NCI-H82 treated with DMSO at 0.1 percent for 48 hours (cell line): Measurements from ENCODE around the gene CA10.

Source experiments
- DNase-seq: peaks from one replicate; lab custom pipeline; 2025; ENCODE audit not compliant: unreplicated experiment; lab: John Stamatoyannopoulos, UW

CA10 gene

DNA sequence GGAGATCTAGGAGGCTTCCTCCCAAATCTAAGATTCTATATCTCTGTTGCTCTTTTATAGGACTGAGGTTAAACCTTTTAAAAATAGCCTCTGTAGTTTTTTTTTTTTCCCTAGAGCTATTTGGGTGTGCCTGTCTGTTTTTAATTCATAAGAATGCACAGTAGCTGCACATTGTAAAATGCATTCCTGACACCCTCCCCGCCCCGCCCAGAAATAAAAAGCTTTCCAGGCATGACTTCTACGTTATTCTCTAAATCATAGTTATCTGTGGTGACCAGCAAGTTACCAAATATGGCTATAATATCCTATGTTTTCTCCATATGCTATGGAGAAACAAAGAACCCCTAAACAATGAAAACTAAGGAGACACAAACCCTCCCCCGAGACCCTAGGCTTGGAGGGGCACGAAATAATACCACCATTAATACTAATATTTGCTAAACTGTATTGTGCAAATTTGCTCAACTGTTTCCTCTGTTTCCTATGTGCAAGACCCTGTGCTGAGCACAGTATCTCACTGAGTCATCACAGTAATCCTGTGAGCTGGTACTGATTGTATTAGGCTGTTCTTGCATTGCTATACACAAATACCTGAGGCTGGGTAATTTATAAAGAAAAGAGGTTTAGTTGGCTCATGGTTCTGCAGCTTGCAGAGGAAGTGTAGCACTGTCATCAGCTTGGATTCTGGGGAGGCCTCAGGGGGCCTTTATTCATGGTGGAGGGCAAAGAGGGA, 388.3 kb downstream of the CA10 start:
- DNase-seq, result no peak

DNA sequence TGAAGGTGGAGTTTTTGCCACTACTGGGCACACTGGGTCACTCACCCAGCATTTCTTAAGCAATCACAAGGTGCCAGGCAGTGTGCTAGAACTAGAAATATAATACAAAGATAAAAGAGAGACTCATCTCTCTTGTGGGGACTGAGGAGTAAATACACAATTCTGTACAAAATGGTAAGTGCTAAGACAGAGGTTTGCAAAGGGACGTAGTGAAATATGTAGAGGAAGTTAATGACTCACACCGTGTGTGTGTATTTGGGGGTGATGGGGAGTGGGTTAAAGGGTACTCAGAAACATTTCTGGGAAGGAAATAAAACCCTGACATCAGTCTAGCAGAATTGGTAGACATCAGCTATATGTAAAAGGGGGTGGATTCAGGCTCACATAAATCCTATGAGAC, 389.3 kb downstream of the CA10 start:
- DNase-seq, result no peak

DNA sequence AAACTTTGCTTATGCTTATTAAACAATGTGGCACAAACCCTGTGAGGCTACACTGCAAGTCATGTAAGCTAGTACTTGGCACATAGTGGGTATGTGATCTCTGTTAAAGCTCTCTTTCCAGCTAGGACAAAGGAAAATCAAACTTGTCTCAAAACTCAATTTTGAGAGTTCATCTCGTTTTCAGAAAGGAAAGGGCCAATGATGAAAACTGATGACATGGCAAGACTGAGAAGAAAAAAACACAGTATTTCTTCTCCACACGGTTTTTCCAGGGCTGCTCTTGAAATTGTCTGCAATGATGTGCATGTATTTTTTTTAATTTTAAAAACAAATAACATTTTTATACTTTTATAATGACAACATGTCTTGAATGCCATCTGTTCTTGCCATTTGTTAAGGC, 389.8 kb downstream of the CA10 start:
- no peak for DNase-seq

DNA sequence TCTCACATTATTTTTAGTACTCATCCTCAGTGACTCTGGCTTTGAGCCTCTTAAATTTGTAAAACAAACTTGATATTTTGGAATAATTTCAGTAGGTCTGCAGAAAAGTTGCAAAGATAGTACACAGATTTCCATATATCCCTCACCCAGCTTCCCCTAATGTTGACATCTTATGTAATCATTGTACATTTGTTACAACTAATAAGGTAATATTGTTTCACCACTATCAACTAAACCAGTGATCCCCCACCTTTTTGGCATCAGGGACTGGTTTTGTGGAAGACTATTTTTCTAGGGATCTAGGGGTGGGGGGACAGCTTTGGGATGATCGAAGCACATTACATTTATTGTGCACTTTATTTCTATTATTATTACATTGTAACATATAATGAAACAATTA, 391.2 kb downstream of the CA10 start:
- DNase-seq, result no peak

DNA sequence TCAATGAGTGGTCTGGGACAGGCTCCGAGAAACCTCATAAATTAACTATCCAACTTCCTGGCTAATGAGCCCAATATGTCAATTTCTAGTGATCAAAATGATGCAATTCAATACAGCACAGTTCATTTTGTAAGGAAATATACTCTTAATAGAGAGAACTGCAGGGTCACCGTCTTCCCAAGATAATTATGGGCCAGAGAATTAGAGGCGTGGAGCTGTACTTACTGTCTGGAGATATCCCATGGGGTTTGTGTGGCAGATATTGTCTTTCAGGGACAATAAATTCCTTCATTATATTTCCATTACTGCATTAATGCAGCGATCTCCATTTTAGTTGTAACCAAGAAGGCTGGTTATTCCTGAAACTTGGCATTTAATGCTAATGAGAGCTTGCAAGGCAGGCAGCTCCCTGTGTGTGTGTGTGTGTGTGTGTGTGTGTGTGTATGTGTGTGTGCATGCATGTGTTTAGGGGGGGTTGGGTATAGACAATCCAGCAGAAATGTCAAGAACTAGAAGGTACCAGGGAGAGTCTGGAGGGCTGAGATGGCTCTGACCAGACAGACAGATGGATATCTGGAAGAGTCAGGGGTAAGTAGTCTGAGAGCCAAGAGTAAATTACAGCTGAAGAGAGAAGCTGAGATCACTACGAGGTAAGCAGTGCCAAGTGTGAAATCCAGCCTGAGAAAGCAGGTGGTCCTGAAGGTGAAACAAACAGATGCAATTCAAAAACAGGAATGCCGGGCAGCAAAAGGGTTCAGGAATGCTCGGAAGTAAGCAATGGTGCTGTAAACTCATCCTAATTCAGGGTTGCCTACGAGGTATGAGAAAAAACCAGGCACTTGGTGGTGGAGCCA, 393.0 kb downstream of the CA10 start:
- no peak for DNase-seq

DNA sequence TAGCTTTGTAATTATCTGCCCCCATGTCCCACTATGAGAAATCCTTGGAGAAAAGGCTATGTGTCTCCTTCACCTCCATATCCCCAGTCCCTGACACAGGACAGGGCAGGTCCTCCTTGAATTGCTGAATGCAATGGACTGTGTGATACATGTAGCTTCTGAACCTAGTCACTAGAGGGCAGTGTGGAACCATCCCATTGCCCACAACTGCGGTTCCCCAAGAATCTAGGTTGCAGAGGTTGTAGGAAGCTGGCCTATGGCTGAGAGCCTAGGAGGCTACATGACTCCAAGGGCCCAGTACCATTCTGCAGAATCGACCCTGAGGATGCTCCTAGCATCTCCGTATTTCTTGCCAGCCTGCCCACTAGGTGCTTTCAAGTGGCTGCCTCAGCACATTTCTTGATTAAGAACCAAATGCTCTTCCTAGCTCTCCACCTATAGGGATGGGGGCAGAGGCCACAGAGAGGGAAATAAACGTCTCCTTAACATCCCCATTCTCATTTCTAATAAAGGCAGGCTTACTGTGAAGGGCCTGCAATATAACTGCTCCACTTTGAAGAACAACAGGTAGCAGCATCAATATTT, 394.0 kb downstream of the CA10 start:
- peak; percentile 63 for DNase-seq

DNA sequence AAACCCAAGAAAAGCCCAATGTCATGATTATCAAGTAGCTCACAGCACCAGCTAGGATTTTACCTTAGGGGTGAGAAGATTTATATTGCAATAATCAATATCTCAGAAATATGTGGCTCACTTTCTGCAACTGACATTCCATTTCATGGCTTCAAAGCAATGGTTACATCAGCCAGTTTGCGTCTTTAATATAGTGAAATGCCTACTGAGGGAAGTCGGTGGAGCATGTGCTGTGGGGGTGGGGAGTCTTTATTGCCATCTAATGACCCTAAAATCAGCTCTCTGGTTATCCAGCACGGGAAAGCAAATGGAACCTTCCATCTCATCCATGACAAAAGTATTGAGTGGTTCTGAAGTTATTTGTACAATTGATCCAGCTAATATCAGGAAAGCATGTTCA, 395.5 kb downstream of the CA10 start:
- no peak for DNase-seq

DNA sequence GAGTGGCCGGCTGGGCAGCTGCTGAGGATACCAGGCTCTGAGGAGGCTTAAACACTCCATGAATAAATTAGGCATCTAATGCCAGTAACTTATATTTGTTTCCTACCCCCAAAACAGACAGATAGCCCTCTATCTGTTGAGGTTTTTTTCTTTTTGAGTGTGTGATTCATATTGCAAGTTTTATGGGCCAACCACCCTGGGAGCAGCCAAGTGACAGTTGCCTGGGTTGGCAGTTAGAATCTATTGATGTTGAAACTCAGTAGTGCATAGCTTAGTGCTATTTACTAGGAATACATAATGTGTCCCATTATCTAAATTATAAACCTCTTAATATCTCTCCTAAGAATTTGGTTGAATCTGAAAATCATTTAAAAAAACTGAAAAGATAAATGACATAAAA, 397.4 kb downstream of the CA10 start:
- DNase-seq, result no peak

DNA sequence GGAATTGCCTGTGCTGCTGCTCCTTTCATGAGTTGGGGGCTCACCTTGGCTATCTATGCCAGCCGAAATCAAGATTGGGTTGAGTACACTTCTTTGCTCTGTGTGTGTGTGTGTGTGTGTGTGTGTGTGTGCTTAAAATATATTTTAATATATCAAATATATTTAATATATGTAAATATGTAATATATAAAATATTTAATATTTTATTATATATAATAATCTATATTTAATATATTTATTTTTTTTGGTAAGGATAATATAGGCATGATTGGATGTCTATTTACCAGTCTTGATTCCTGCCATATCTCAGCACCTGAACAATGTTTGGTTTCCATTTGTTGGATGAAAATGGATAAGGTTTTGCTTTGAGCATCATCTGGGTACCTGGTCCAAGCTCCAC, 399.3 kb downstream of the CA10 start:
- DNase-seq, result no peak

DNA sequence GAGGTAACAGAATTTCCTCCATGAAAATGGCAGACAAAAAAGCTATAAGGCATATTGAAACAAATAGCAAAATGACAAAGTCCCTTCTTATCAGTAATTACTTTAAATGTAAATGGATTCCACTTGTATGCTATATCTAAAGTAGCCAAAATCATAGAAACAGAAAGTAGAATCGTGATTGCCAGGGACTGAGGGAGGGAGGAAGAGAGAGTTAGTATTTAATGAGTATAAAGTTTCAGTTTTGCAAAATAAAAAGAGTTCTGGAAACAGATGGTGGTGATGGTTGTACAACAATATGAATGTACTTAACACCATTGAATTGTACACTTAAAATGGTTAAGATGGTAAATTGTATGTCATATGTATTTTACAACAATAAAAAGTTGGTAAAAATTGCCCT, 407.4 kb downstream of the CA10 start:
- no peak for DNase-seq

DNA sequence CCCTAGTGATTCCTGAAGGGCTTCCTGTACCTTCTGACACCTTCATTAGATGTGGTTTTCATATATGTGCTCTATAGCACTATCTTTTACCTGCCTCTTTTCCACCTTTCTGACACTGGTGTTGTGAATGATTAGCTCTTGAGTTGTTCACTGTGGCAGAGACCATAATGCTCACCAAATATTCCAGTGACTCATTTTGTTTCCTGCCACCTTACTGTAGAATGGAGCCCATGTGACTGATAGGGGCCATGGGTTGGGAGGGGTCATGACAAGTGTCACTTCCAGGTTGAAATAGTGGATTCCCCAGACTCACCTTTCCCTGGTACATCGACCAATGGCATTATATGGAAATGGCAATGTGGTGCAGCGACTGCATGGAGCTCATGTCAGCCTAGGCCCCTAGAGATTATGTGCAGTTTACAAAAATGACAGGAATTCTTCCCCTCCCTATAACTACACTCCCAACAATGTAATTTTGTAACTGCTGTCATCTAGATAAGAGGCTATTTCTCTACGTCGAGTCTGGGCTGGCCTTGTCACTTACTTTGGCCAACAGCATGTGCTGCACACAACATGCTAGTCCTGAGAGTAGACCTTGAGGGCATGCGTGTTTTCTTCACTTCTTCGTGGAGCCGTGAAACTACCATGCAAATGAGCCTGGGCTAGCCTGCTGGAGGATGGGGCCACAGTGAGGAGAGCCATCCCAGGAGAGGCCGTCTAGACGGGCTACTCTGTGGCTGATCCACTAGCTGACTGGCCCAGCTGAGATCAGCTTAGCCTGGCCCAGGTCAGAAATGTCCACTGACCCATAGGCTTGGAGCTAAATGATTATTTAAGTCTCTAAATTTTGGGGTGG, 409.5 kb downstream of the CA10 start:
- no peak for DNase-seq

DNA sequence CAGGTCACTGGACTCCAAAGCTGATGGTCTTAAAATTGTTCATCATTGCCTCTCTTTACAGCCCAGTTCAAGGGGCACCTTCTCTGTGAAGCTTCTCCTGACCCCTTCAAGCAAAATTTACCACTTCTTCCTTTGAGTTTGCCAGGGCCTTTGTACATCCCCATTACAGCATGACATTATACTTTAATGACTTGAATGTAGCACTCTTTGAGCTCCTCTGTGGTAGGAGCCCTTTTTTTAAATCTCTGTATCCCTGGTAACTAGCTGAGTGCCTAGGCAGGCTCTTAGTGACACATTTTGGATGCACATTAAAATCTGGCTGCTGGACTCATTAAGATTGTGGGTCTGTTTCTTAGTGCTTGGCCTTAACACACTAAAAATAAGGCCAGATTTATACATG, 412.1 kb downstream of the CA10 start:
- DNase-seq, result no peak

DNA sequence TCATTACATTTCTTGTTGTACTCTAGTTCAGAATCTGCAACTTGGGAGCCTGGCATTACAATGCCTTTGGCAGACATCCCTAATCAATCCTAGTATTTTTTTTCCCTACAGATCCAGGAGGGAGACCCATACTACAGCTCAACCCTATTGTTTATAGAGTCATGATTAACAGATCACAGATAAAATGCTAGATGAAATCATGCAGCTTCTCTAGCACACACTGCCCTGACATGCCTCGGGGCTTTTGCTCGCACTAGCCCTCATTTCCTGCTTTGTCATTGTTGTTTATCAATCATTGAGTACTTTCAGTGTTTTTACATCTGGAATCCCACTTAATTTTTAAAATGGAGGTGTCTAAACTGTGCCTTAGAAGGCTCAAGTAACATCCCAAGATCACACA, 412.5 kb downstream of the CA10 start:
- DNase-seq, result no peak

DNA sequence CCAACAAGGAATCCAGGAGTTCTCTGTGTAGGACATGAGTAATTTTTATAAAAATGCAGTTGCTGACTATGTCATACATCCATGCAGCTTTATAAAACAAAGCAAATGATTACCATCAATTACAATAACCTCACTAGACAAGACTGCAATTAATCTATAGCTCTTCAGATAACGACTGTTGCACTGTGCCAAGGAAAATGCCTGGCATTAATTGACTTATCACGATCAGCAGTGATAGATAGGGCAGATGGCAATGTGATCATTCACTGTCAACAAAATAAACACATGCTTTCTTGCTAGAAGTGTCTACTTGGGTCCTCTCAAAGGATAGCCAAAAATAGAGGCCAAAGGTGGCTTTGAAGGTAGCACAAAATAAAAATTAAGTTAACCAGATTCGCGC, 415.0 kb downstream of the CA10 start:
- DNase-seq, result no peak

DNA sequence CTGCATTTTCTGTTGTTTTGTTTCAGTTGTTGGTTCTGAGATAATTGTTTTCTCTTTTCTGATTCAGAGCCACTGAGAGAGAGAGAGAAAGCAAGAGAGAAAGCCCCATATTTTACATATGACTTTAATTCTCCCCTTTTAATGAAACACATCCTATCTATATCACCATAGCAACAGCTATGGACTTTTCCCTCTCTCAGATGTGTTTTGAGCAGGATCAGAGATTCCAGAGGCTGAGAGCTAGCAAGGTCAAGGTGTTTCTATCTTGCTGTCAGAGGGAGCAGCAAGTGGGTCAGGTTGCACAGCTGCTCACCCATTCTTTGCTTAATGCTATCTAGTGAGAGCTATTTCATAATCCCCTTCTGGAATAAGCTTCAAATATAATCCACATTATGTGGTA, 415.9 kb downstream of the CA10 start:
- no peak for DNase-seq

DNA sequence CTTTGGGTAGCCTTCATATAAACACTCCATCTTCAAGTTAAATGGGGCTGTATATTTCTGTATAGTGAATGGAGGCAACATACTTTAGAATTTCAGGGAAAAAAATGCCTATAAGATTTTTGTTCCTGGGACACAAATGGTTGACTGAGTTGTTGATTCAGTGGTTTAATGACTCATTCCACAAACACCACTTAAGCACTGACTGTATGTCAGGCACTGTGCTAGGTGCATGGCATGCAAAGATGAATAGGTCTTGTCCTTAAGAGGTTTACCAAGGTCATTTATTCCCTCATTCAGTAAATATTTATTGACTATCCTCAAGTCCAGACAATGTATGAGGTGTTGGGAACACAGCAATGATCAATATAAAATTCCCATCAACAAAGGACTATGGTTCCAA, 417.1 kb downstream of the CA10 start:
- no peak for DNase-seq

DNA sequence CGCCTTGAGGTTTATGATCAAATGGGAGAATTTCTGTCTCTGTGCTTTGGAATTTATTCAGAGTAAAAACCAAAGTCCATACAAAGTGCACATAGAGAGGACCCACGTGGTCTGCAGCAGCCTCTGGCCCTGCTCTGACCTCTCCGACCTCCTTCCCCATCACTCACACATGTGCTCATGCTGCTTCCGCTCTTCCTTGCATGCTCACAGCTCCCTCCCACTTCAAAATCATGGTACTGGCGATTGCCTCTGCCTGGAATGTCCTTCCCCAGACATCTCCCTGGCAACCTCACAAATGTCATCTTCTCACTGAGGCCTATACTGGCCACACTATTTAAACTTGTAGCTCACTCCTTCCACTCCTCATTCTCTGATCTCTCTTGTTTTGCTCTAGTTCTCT, 418.0 kb downstream of the CA10 start:
- no peak for DNase-seq

DNA sequence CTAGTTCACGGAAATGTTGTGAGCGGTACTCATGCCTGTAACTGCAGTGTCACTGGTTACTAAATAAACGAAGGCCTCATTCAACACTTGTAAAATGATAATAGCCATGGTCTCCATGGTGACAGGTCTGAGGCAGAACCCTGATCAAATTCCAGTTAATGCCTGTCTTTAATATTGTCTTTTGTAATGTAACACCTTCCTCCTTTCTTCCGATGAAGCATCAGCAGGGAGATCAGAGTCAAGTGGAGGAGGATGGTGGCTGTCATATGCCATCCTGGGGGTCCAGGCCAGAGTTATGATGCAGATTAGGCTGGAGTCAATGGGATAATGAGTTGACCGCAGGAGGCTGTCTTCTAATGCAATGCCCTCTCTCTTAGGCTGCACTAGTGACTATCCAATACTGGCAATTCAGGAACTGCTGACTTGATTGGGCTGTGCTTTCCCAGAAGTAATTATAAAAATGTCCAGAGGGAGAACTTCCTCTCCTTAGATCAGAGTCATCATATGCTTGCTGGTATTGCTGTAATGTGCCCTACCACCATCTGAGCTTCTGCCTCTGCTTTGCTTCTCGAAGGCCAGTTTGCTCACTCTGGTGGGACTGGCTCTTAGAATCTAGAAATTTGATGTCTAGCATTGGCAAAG, 419.1 kb downstream of the CA10 start:
- no peak for DNase-seq

DNA sequence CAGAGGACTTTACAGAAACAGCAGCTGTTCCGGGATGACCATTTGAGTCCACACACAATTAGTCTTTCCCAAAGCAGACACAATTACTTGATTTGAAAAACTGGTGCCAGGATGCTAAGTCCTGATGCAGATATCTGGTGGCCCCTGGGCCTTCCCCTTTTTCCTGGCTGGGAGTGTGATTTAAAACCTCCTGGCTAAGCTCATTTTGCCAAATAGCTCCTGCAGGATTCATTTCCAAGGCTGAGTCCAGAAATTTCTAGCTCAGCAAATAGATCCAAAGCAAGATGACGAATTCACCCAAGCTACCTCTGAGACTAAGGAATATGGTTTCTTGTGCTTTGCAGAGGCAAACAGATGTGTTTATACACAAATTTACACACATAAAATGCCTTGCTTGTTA, 422.2 kb downstream of the CA10 start:
- DNase-seq, result no peak

DNA sequence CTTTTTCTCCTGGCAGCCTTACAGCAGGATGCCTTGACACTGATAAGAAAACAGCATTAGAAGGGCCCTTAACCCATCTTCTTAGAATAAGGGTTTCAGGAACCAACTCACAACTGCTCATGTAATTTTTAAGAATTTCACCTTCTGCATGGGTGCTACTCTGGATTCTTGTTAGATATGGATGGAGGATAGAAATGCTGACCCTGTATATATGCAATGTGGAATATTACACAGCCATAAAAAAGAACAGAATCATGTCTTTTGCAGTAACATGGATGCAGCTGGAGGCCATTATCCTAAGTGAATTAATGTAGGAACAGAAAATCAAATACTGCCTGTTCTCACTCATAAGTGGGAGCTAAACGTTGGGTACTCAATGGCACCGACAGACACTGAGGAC, 423.5 kb downstream of the CA10 start:
- no peak for DNase-seq

DNA sequence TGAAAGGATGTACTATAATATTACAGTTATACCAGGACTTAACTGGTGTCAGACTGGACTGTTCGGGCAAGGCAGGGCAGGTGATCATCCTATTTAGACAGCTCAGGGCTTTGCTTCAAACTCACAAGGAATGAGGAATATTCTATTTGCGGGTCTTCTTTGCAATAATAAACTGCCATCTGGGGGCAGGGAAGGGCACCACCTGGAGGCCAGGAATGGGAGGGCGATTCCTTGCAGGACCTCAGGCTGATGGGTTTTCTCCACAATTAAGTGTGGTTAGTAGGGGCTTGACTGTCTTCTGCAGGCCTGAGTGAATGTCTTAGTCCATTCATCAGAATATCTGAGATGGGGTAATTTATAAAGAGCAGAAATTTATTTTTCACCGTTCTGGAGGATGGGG, 424.1 kb downstream of the CA10 start:
- DNase-seq, result no peak
